HG03354 (cell line): ENCODE measurements around the gene PTPN21.
A peak's percentile ranks its signal among the peaks of the same experiment; 100 is the strongest.

ENCODE experiments used
- ATAC-seq: cut with Tn5 transposase; IDR thresholded peaks from one replicate; pipeline ENCODE4 v1.9.1; 2021; ENCODE audit warnings: mild to moderate bottlenecking; ENCODE audit not compliant: unreplicated experiment, poor library complexity, severe bottlenecking

Gene PTPN21

GRCh38 chr14:88477513-88478250, 77.1 kb downstream of the PTPN21 start:
- ATAC-seq: no peak

- ATAC-seq: no peak
These were observed 78.0 kb downstream of the PTPN21 start for GRCh38 chr14:88476825-88477224.

GRCh38 chr14:88476214-88476774, 78.5 kb downstream of the PTPN21 start:
- ATAC-seq: no peak

GRCh38 chr14:88473791-88474190, 81.0 kb downstream of the PTPN21 start:
- ATAC-seq: no peak

GRCh38 chr14:88470542-88471440, 84.0 kb downstream of the PTPN21 start:
- no peak for ATAC-seq

- no peak for ATAC-seq
These were observed 86.4 kb downstream of the PTPN21 start for GRCh38 chr14:88468406-88468805.

- peak; percentile 72 for ATAC-seq
These were observed 91.5 kb downstream of the PTPN21 start for GRCh38 chr14:88463318-88463717.

- ATAC-seq: no peak
These were observed 99.9 kb downstream of the PTPN21 start for GRCh38 chr14:88454886-88455285.

GRCh38 chr14:88452231-88452630, 102.6 kb downstream of the PTPN21 start:
- no peak for ATAC-seq

GRCh38 chr14:88439088-88439487, 115.7 kb downstream of the PTPN21 start:
- ATAC-seq: no peak

GRCh38 chr14:88437658-88438057, 117.1 kb downstream of the PTPN21 start:
- ATAC-seq: no peak

- no peak for ATAC-seq
These were observed 123.8 kb downstream of the PTPN21 start for GRCh38 chr14:88430976-88431375.

GRCh38 chr14:88426271-88426670, 128.5 kb downstream of the PTPN21 start:
- no peak for ATAC-seq

- no peak for ATAC-seq
These were observed 130.2 kb downstream of the PTPN21 start for GRCh38 chr14:88424573-88424972.

- no peak for ATAC-seq
These were observed 131.7 kb downstream of the PTPN21 start for GRCh38 chr14:88422919-88423650.

GRCh38 chr14:88422047-88422446, 132.8 kb downstream of the PTPN21 start:
- no peak for ATAC-seq

- no peak for ATAC-seq
These were observed 133.5 kb downstream of the PTPN21 start for GRCh38 chr14:88421286-88421685.

GRCh38 chr14:88420187-88420586, 134.6 kb downstream of the PTPN21 start:
- ATAC-seq: no peak

GRCh38 chr14:88417594-88417993, 137.2 kb downstream of the PTPN21 start:
- ATAC-seq: no peak
